ACC112 (cell line): ENCODE data around the gene MAPK1IP1L.

Source experiments
- H2AFZ ChIP-seq: fragments of 200-600 bp; sonication (generic); one replicate; pipeline ENCODE4 v1.6.0; 2017; ENCODE audit warnings: antibody characterized with exemption, low read length; ENCODE audit not compliant: unreplicated experiment
- H3K27ac ChIP-seq: fragments of 200-600 bp; sonication (generic); 2 replicates; pipeline ENCODE4 v1.5.1; 2014; ENCODE audit warnings: low read depth, mild to moderate bottlenecking, antibody characterized with exemption, low read length, moderate library complexity
- H3K27me3 ChIP-seq: fragments of 200-600 bp; sonication (generic); 2 replicates; pipeline ENCODE4 v1.6.1; 2014; ENCODE audit warnings: mild to moderate bottlenecking, antibody characterized with exemption, low read length, moderate library complexity, mixed read lengths; ENCODE audit not compliant: insufficient read depth
- H3K36me3 ChIP-seq: fragments of 200-600 bp; sonication (generic); 2 replicates; pipeline ENCODE4 v1.6.1; 2016; ENCODE audit warnings: mild to moderate bottlenecking, antibody characterized with exemption, low read length, moderate library complexity, mixed read lengths; ENCODE audit not compliant: insufficient read depth
- H3K4me1 ChIP-seq: fragments of 200-600 bp; sonication (generic); one replicate; pipeline ENCODE4 v1.6.1; 2016; ENCODE audit warnings: low read length, mixed read lengths; ENCODE audit not compliant: insufficient read depth, unreplicated experiment, control insufficient read depth
- H3K4me3 ChIP-seq: fragments of 200-600 bp; sonication (generic); 2 replicates; pipeline ENCODE4 v1.5.1; 2014; ENCODE audit warnings: mild to moderate bottlenecking, low read depth, low read length
- H3K79me2 ChIP-seq: fragments of 200-600 bp; sonication (generic); one replicate; pipeline ENCODE4 v1.6.0; 2016; ENCODE audit warnings: low read length; ENCODE audit not compliant: control insufficient read depth, unreplicated experiment, insufficient read depth

The MAPK1IP1L gene

GRCh38 chr14:55107766-55108554, 56.5 kb downstream of the MAPK1IP1L start:
- Histone ChIP-seq H3K27me3 (no peaks in the 10 kb centered on the region), H3K4me3 (peak overlapping the region; percentile 65), H3K27ac (peak overlapping the region; percentile 99), H2AFZ (peak overlapping the region; percentile 85), H3K79me2 (no peaks in the 10 kb centered on the region), H3K4me1 (peaks cover 40% of the 10 kb centered on the region), H3K36me3 (peaks cover 3% of the 10 kb centered on the region; the same call in 1 of the 2 replicates)

GRCh38 chr14:55109836-55110235, 58.4 kb downstream of the MAPK1IP1L start:
- H3K27ac ChIP-seq = no peak overlapping the region
- no peak overlapping the region for H3K4me3 ChIP-seq
- H3K27me3 ChIP-seq = no peaks in the 10 kb centered on the region
- no peaks in the 10 kb centered on the region for H3K36me3 ChIP-seq
- H3K4me1 ChIP-seq = peaks cover 27% of the 10 kb centered on the region
- H2AFZ ChIP-seq = no peak overlapping the region
- H3K79me2 ChIP-seq = no peaks in the 10 kb centered on the region

GRCh38 chr14:55111122-55111708, 59.8 kb downstream of the MAPK1IP1L start:
- Histone ChIP-seq H3K4me1 (peaks cover 23% of the 10 kb centered on the region), H3K4me3 (no peak overlapping the region), H3K36me3 (no peaks in the 10 kb centered on the region), H3K27me3 (no peaks in the 10 kb centered on the region), H3K79me2 (no peaks in the 10 kb centered on the region), H3K27ac (no peak overlapping the region), H2AFZ (no peak overlapping the region)

GRCh38 chr14:55114720-55115119, 63.3 kb downstream of the MAPK1IP1L start:
- H3K4me3 ChIP-seq = no peak overlapping the region
- H3K36me3 ChIP-seq = no peaks in the 10 kb centered on the region
- no peaks in the 10 kb centered on the region for H3K27me3 ChIP-seq
- H3K4me1 ChIP-seq = peaks cover 15% of the 10 kb centered on the region
- no peaks in the 10 kb centered on the region for H3K79me2 ChIP-seq
- H2AFZ ChIP-seq = no peak overlapping the region
- no peak overlapping the region for H3K27ac ChIP-seq

- no peaks in the 10 kb centered on the region for H3K36me3 ChIP-seq
- H3K27me3 ChIP-seq = no peaks in the 10 kb centered on the region
- no peak overlapping the region for H3K4me3 ChIP-seq
- H2AFZ ChIP-seq = no peak overlapping the region
- H3K27ac ChIP-seq = no peak overlapping the region
- H3K79me2 ChIP-seq = no peaks in the 10 kb centered on the region
- H3K4me1 ChIP-seq = peaks cover 15% of the 10 kb centered on the region
Observed at GRCh38 chr14:55115460-55115859, 64.0 kb downstream of the MAPK1IP1L start.

GRCh38 chr14:55115861-55116245, 64.4 kb downstream of the MAPK1IP1L start:
- H3K4me1 ChIP-seq = peaks cover 15% of the 10 kb centered on the region
- H2AFZ ChIP-seq = no peak overlapping the region
- H3K27ac ChIP-seq = no peak overlapping the region
- no peaks in the 10 kb centered on the region for H3K36me3 ChIP-seq
- no peaks in the 10 kb centered on the region for H3K79me2 ChIP-seq
- H3K4me3 ChIP-seq = no peak overlapping the region
- H3K27me3 ChIP-seq = no peaks in the 10 kb centered on the region

- H3K4me1 ChIP-seq = peaks cover 15% of the 10 kb centered on the region
- no peaks in the 10 kb centered on the region for H3K79me2 ChIP-seq
- no peak overlapping the region for H2AFZ ChIP-seq
- no peak overlapping the region for H3K27ac ChIP-seq
- no peaks in the 10 kb centered on the region for H3K36me3 ChIP-seq
- no peaks in the 10 kb centered on the region for H3K27me3 ChIP-seq
- no peak overlapping the region for H3K4me3 ChIP-seq
Observed at GRCh38 chr14:55116246-55117030, 65.0 kb downstream of the MAPK1IP1L start.

GRCh38 chr14:55117803-55118441, 66.5 kb downstream of the MAPK1IP1L start:
- 0 out of 2 replicates have a peak overlapping the region, but pooled peaks have one; percentile 5 for H3K27ac ChIP-seq
- no peaks in the 10 kb centered on the region for H3K79me2 ChIP-seq
- H3K27me3 ChIP-seq = no peaks in the 10 kb centered on the region
- no peak overlapping the region for H3K4me3 ChIP-seq
- H3K4me1 ChIP-seq = peaks cover 26% of the 10 kb centered on the region
- no peaks in the 10 kb centered on the region for H3K36me3 ChIP-seq
- H2AFZ ChIP-seq = no peak overlapping the region

- H3K27ac ChIP-seq = 0 out of 2 replicates have a peak overlapping the region, but pooled peaks have one; percentile 5
- H3K36me3 ChIP-seq = no peaks in the 10 kb centered on the region
- peaks cover 34% of the 10 kb centered on the region for H3K4me1 ChIP-seq
- no peaks in the 10 kb centered on the region for H3K27me3 ChIP-seq
- H3K4me3 ChIP-seq = no peak overlapping the region
- H2AFZ ChIP-seq = peak overlapping the region; percentile 21
- no peaks in the 10 kb centered on the region for H3K79me2 ChIP-seq
Observed at GRCh38 chr14:55118761-55119160, 67.3 kb downstream of the MAPK1IP1L start.
